GM10248 (cell line): ENCODE measurements around the gene SC5D.

ENCODE experiments used
- CTCF ChIA-PET: fragments of 300-600 bp; sonication (Branson Sonifier 250); formaldehyde crosslinking; extraction: SDS; loops from one replicate; lab custom pipeline; 2021; ENCODE audit warnings: antibody characterized with exemption; lab: Yijun Ruan, JAX
- POLR2A ChIA-PET: fragments of 350-650 bp; sonication (Branson Sonifier 250); formaldehyde crosslinking; extraction: SDS; loops from one replicate; lab custom pipeline; 2020; ENCODE audit warnings: antibody characterized with exemption; lab: Yijun Ruan, JAX
- DNase-seq: peaks from one replicate; pipeline ENCODE4 v3.0.0; 2012; ENCODE audit errors: extremely low spot score
- CTCF ChIP-seq: IDR thresholded peaks from 2 replicates; pipeline ENCODE4 v1.5.1; 2012; ENCODE audit warnings: mild to moderate bottlenecking, low read depth; ENCODE audit errors: extremely low read depth, missing control alignments, control extremely low read depth

The SC5D gene

GRCh38 chr11:121282886-121283502 lies 9.6 kb upstream of the SC5D start:
- CTCF ChIA-PET: no interaction called here

GRCh38 chr11:121291319-121291718 lies 1.3 kb upstream of the SC5D start:
- no peak for TF ChIP-seq CTCF
- POLR2A ChIA-PET: no interaction called here
- DNase-seq: no peak
- CTCF ChIA-PET: interaction anchor here (0.7 to 3.6 kb wide), 3 partner anchors 41 to 300 kb away, joined by 3 to 8 read pairs (median 5); no protein-coding TSS in a partner anchor

More at GRCh38 chr11:121282886-121283502, 9.6 kb upstream of the SC5D start:
- POLR2A ChIA-PET: no interaction called here
- DNase-seq: peak; percentile 39
- no peak for TF ChIP-seq CTCF

- DNase-seq: peak; percentile 39
- ChIA-PET CTCF (interaction anchor here (0.7 to 3.6 kb wide), 4 partner anchors 9 to 299 kb away, joined by 3 to 8 read pairs (median 4); no protein-coding TSS in a partner anchor), POLR2A (no interaction called here)
- no peak for TF ChIP-seq CTCF
These were observed 576 bp upstream of the SC5D start for GRCh38 chr11:121291896-121292494.

- ChIA-PET CTCF (interaction anchor here (1.1 to 3.6 kb wide), 4 partner anchors 10 to 298 kb away, joined by 3 to 8 read pairs (median 4); no protein-coding TSS in a partner anchor), POLR2A (no interaction called here)
- no peak for TF ChIP-seq CTCF
- no peak for DNase-seq
These were observed 670 bp downstream of the SC5D start for GRCh38 chr11:121293288-121293594.

- ChIA-PET CTCF (no interaction called here), POLR2A (no interaction called here)
- DNase-seq: no peak
These were observed 2.9 kb downstream of the SC5D start for GRCh38 chr11:121295246-121296029.

More at GRCh38 chr11:121295246-121296029, 2.9 kb downstream of the SC5D start:
- no peak for TF ChIP-seq CTCF
